HG02884 (cell line): Measurements from ENCODE around the gene KRTAP13-4.

Experiments
- ATAC-seq: cut with Tn5 transposase; IDR thresholded peaks from one replicate; pipeline ENCODE4 v1.9.1; 2021; ENCODE audit warnings: mild to moderate bottlenecking, moderate library complexity; ENCODE audit not compliant: unreplicated experiment

KRTAP13-4 gene, protein sequence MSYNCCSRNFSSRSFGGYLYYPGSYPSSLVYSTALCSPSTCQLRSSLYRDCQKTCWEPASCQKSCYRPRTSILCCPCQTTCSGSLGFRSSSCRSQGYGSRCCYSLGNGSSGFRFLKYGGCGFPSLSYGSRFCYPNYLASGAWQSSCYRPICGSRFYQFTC

DNA sequence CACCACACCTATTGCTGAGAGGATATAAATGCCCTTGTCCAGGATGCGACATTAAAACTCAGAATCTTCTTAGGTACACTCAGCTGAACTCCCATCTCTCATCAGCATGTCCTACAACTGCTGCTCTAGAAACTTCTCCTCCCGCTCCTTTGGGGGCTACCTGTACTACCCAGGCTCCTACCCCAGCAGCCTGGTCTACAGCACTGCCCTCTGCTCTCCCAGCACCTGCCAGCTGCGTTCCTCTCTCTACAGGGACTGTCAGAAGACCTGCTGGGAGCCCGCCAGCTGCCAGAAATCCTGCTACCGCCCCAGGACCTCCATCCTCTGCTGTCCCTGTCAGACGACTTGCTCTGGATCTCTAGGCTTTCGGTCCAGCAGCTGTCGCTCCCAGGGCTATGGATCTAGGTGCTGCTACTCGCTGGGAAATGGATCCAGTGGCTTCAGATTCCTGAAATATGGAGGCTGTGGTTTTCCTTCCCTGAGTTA is at the start of gene KRTAP13-4:
TSS of gene KRTAP13-4 (plus strand) at position 51 of the 486 bp plus-strand sequence. CDS start at position 107, 56 bp downstream.
- no peak for ATAC-seq

DNA sequence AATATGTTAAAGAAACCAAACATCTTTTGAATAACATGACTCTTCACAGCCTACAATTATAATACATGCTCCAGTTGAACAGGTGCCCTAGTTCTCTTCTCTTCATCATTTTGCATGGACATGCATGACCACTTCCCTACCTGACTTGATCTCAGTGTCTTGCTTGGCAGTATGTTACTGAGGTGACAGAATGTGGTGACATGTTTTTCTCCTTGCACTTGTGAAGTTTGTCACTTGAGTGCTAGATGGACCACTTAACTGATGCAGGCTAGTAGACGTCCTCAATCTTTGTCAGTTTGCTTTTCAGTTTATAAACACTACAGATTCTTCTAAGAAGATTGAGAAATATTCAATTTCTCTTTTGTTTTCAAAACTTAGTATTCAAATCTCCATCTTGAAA is 47.8 kb upstream of the KRTAP13-4 start:
- ATAC-seq = no peak

DNA sequence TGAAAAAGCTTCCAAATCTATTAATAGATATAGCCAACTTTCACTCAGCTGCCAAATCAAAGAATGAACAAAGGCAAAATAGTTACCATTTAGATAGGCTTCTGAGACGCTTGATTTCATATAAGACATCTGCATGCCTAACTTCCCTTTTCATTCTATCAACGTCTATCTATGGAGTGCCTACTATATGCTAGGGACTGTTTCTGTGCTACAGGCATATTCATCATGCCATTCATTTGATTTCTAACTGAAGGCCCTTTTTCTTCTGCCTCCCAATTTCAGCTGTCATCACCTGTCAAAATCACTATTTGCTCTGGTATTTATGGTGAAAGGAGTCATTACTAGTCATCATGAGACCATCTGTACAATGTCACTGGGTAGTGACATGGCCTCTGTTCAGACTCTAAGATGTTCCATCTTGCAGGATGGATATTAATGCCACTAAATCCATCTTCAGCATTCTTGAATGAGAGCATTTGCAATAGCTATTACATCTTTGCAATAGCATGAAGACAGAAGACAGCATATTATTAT is 38.5 kb upstream of the KRTAP13-4 start:
- ATAC-seq = no peak

DNA sequence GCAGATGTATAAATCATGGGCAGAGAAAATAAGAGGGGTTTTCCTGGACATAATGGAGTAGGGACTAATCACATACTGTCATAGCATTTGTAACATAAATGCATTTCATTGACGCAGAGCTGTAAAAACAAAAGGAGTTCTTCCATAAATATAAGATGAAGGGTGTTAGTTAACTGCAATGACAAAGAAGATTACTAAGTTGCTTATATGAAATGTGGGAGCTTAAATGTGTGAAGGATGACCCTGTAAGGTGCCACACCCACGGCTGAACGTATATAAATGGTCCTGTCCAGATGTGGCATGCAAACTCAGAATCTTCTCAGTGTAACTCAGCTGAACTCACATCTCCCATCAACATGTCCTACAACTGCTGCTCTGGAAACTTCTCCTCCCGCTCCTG is 34.3 kb upstream of the KRTAP13-4 start, which contains the start of gene KRTAP13-1:
TSS of gene KRTAP13-1 (plus strand) at position 301 of the 400 bp plus-strand sequence. CDS start at position 357, 56 bp downstream.
- ATAC-seq = no peak

DNA sequence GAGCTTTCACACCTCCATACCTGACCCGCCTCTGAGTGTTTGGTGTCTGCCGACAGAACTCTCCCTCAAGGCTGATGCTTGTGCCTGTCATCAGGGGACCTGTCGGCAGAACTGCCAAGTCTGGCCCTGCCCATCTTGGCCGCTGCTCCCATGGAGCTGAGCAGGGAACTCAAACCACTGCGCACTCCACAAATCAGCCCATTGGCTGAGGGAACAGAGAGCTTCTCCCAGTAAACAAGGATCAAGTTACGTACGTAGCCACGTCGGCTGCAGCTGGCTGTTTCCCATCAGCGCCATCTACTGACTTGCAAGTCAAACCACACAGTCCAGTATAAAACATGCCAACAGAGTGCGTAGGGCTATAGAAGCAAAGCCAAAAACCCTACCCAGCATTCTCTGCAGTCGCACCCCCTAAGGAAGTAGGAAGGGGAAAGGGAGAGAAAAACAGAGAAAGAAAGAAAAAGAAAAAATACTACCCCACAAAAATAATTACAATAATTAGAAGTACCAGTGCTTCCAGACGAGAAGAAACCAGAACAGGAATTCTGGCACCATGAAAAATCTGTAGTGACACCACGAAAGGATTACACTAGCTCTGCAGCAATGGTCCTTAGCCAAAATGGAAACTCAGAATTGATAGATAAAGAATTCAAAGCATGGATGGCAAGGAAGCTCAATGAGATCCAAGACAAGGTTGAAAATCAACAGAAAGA is 21.1 kb upstream of the KRTAP13-4 start:
- ATAC-seq = no peak

DNA sequence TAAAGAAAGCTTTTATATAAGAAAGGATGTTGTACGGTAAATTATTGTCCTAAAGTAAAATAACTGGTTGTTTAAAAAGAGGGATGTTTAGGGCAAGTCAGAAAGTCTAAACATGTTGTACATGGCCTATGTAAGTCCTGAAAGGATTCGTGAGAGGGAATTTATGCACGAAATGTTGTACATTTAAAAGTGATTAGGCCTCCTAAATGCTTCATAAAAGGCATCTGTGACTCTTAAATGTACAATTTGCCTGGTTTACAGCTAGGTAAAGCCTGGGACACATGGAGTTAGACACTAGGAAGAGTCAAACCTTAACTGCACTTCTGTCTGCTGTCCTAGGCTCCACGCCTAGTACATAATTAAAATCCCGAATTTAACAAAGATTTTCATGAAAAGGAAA is 14.0 kb upstream of the KRTAP13-4 start:
- ATAC-seq = no peak

DNA sequence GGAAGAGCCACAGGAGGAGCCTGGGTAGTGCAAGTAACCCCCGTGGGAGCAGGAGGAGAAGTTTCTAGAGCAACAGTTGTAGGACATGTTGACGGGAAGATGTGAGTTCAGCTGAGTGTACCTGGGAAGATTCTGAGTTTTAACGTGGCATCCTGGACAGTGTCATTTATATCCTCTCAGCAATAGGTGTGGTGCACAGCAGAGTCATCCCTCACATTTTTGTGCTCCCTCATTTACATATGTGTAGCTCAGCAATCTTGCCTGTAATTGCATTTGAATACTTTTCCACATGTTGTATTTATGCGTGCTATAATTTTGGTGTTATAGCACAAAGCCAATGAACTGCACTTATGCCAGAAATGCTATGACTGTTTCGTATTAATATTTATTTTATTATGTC is 4.2 kb upstream of the KRTAP13-4 start, which contains the start of gene KRTAP13-3:
TSS of gene KRTAP13-3 (minus strand) at position 101 of the 400 bp plus-strand sequence. CDS start at position 87, 14 bp downstream.
- no peak for ATAC-seq

DNA sequence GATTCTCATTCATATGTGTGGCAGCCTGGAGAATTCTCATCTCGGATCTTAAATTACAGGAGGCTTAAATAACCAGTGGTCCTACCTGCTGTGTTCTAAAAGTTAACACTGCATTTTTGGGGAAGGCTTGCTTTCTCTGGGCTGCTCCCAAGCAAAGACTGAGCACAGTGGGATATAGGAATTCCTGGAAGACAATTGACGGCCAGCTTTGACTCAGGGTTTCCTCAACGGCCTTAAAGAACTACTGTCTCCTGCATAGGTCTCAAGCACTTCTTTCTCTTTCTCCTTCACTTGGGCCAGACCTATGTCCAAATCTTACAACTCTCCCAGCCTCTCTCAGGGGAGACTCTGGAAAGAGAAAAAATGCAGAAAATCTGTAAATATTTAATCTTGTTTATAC is 3.3 kb upstream of the KRTAP13-4 start:
- no peak for ATAC-seq

DNA sequence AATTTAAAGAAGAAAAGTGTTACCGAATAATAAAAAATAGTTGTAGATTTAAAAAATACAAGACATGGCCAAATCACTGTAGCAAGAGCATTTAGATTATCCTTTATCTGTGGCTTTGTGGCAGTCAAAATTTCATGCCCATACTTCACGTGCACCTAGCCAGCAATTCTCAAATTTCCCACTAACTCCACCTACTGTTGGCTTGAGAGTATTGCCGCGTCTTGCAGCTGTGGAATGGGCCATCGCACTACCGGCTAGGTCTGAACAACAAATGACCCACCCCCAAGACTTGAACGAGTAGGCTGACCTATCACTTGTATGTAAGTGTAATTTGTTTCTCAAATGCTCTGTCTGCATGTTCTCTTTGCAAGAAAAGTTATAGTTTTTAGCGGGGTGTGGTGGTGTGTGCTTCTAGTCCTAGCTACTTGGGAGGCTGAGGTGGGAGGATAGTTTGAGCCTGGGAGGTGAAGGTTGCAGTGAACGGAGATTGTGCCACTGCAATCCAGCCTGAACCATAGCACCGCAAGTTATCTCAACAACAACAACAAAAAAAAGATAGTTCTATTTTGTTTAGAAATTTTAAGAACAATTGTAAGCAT is 4.1 kb downstream of the KRTAP13-4 start:
- ATAC-seq = peak; percentile 63

DNA sequence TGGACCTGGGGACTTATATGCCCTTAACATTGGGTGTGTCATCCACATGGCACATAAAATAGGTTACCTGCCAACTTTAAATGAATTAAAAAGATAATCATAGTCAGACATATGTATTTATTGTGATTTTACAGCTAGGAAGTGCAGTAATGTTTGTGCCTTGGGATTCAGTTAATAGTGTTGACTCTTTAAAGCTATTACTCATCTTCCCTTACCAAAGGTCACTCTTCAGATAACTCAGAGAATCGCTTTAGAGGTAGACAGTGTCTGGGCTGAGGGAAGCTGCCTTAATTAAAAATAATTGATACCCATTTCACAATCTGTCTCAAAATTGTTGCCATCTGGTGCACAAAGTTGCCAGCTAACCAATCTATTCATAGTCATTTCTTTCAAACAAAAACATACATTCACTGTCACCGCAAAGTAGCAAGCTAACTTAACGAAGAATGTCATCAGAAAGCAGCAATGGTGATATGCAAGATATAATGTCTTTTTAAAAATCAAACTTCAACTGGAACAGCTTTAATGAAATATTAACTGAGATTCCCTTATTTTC is 7.1 kb downstream of the KRTAP13-4 start:
- ATAC-seq = no peak

DNA sequence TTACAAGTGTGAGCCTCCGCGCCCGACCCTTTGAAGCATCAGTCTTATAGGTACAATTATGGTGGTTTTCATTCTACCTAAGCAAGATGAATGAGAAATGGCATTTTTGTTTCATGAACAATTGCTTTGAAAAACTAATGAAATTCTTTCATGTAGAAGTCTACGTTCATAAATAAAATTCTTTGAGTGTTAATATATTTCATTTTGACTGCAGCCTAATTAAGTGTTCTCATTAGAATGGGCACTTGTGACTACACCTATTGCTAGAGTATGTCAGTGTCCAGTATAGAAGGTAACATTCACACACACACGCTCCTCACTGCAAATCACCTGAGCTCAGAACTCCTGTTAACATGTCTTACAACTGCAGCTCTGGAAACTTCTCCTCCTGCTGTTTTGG is 10.0 kb downstream of the KRTAP13-4 start, which contains the start of gene KRTAP15-1:
TSS of gene KRTAP15-1 (plus strand) at position 301 of the 400 bp plus-strand sequence. CDS start at position 354, 53 bp downstream.
- ATAC-seq = no peak

DNA sequence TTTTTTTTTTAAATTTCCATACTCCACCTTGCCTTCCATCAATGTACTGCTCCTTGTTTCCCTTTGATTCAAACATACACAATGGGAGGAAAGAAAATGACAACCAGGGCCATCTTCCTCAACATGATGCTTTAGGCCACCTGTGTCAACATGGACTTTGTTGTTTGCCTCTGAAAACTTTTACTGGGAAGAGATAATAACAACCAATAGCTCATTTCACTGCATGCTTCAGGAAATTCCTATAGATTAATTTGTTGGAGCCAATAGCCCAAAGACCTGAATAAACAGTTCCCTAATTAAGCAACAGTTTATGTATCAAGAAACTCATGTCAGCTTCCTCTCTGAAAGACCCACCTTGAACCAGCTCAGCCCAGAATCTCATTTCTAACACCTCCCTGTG is 13.2 kb downstream of the KRTAP13-4 start:
- ATAC-seq = no peak

DNA sequence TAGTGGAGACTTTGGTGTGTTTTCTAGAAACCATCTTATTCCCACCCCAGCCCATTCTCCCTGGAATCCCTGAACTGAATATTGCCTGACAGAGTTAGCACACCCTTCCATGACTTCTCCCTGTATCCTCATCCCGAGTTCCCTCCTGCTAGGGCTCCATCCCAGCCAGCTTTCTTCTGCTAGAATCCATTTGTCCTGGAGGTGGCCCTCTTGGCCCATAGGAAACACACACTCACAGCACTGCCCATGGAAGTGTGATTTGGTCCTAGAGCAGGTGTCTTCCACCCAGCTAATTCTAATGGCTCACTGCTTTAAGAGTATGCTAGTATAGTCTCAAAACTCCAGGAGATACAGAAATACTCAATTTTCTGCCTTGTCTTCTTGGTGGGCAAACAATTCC is 14.2 kb downstream of the KRTAP13-4 start:
- no peak for ATAC-seq

DNA sequence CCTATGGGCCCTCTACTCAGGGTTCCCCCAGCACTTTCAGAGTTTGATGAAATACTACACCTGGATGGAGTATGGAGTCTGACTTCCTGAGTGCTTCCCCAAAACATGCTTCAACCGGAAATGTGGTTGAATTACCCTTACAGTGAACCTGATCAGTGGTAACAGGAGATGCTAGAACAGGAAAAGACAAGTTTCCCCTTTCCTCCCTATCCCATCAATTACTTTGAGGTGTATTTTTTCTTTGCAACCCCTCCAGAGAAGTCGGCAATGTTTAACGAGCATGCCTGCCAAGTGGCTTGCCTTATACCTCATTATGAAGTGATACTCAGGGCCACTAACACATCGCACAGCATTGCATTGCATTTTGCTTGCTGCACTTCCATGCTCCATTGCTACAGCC is 17.0 kb downstream of the KRTAP13-4 start:
- no peak for ATAC-seq

DNA sequence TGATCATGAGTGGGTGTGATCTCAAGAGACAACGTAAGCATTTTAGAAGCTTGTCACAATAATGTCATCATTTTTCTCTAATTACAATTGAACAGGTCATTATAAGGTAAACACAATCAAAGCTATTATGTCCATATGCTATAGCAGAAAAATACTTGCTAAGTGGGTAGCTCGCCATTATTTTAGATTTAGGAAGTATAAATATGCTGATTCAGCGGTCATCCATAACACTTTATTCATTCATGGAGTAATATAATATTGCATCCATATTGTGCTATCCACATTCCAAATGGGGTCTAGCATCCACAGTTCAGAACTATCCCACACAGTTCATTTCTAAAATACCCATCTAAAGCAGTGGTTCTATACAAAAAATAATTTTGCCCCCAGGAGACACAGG is 18.5 kb downstream of the KRTAP13-4 start:
- no peak for ATAC-seq

DNA sequence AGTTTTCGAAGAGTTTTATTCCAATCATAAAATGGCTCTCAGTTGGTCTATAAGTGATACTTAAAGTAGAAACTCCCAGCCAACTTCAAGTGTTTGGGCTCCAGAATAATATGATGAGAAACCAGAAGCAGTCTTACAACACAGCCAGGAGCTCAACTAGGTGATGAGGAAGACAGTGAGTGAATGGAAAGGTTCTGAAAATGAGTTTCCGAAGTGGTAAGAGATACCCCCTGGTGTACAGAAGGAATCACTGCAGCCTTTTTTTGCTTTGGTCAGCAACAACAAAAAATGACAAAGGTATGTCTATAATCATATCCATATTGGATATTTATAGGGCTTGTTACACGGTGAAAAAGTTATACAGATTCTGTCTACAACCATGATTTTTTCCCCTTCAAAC is 33.7 kb downstream of the KRTAP13-4 start:
- ATAC-seq = no peak

DNA sequence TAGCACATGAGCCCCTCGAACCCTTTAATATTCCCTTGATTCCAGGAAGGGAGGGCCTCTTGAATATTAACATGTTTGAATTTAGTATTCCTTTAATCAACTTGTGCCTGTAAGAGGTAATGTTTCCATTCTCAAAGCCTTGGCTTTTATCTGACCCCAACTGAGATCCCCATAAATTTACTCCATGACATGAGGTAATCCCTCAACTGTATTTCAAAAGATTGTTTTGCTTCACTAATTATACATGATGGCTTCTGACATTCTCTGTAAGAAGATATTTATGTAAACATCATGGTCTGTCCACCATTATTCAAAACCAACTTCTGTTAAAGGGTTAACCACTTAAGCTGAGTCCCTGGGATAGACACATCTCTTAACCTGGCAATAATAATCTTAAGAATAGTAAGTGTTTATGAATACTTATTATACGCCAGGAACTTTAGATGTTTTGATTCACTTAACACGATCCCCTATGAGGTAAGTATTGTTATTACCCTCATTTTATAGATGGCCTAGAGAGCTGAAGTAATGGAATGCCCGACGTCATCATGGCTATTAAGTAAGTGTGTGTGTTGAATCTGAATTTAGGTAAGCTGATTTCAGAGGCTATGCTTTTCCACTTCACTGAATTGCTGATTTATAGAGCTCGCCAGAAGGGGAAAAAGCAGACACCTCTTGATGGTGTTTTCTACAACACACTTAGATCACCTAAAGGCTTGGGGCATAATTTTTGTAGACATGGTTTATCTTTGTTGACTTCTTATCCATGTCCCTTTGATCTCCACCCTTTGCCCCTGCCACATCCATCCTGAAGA is 39.1 kb downstream of the KRTAP13-4 start:
- no peak for ATAC-seq

DNA sequence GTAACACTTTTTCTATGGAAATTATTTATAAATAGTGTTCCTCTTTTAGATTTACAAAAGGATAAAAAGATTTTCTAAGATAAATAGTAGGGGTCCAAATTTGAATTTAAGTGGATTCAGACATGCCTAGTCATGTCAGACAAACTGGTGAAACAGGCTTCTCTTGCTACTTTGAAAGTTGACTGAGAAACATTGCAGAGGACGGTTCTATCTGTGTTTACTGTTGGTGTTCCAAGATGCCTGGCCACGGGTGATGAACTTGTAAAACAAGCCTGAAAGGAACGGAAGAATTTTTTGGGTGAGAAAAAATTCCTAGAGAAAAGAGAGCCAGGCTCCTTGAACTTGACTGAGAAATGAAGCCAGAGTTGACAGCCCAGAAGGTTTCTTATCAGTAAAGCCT is 48.0 kb downstream of the KRTAP13-4 start:
- no peak for ATAC-seq

DNA sequence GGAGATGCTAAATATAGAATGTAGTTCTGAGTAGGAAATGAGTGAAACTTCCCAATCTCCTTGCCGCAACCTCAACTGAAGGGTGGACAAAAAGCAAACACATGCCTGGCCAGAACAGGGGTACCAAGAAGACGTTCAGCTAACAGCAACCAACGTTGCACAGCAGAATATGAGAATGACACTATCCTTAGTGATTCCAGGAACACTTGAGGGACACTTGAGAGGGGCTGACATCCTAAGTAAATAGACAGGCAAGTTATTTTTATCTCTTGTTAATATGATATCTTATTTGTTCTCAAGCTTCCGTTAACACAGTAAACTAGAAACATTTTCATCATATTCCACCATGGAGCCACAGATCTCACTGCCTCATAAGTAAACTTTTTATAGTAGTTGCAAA is 49.2 kb downstream of the KRTAP13-4 start:
- ATAC-seq = no peak

DNA sequence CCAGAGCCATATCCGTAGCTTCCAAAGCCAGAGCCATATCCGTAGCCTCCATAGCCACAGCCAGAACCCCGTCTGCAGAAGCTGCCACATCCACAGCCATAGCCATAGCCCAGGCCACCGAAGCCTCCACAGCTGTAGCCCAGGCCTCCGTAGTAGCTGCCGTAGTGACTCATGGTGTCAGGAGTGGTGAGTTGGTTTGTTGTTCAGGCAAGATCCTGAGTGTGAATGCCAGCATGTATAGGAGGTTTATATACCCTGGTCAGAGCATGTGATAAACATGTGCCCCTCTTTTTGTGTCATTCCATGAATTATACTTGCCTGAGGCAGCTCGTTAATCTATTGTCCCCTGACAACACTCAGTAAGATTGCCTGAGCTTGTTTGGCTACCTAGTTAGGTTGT is 50.1 kb downstream of the KRTAP13-4 start, which contains the start of gene KRTAP19-1:
TSS of gene KRTAP19-1 (minus strand) at position 223 of the 400 bp plus-strand sequence. CDS start at position 173, 50 bp downstream.
- no peak for ATAC-seq
